GM19351 (cell line): ENCODE measurements around the gene CHRDL1.
"Not testable (repeated sequence)": the region's sequence is repeated elsewhere in the genome, so short reads cannot be mapped to it uniquely, and the experiment has no call there.

Experiments
- ATAC-seq: cut with Tn5 transposase; IDR thresholded peaks from one replicate; pipeline ENCODE4 v1.9.1; 2021; ENCODE audit warnings: mild to moderate bottlenecking, moderate library complexity; ENCODE audit not compliant: unreplicated experiment

CHRDL1 gene, protein sequence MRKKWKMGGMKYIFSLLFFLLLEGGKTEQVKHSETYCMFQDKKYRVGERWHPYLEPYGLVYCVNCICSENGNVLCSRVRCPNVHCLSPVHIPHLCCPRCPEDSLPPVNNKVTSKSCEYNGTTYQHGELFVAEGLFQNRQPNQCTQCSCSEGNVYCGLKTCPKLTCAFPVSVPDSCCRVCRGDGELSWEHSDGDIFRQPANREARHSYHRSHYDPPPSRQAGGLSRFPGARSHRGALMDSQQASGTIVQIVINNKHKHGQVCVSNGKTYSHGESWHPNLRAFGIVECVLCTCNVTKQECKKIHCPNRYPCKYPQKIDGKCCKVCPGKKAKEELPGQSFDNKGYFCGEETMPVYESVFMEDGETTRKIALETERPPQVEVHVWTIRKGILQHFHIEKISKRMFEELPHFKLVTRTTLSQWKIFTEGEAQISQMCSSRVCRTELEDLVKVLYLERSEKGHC

GRCh38 chrX:110795645-110796406 lies at the start of gene CHRDL1:
Gene CHRDL1 (minus strand): TSS chrX:110795817. CDS start chrX:110792181, 3,636 bp downstream.
- ATAC-seq = peak; percentile 48

DNA sequence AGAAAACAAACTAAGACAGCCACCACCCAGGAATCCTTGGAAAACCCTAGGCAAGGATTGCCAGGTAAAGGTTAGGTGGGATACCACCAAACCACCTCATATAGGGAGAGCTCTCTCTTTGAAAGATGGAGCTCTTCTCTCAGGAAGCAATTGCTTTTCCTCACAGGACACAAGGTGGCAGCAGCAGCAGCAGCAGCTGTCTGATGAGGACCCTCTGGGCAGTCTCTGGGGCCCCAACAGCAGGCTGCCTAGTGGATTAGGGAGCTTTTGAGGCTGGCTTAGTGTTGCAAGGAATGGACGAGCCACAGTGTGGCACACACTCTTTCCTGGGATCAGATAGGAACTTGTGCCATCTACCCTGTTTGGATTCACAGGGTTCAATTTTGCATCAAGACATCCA lies 41.4 kb upstream of the CHRDL1 start:
- ATAC-seq = no peak

DNA sequence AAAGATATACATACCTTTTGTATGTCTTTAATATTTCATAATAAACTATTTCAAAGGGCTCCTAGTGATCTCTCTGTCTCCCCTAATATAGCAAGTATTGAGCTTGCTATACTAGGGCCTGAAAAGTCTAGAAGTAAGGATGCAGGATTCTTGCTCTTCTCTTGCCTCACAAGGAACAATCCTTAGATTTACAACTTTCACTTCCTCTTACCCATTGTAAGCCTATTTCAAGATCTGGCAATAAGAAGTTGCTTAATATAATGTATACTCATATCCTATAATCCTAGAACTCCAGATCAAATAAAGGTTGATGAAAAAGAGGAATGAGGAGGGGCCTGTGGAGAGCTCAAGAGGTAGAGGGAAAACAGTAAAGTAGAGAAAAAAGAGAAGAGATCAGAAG lies 40.8 kb upstream of the CHRDL1 start:
- no peak for ATAC-seq

GRCh38 chrX:110836001-110836400 lies 40.4 kb upstream of the CHRDL1 start:
- ATAC-seq = no peak

DNA sequence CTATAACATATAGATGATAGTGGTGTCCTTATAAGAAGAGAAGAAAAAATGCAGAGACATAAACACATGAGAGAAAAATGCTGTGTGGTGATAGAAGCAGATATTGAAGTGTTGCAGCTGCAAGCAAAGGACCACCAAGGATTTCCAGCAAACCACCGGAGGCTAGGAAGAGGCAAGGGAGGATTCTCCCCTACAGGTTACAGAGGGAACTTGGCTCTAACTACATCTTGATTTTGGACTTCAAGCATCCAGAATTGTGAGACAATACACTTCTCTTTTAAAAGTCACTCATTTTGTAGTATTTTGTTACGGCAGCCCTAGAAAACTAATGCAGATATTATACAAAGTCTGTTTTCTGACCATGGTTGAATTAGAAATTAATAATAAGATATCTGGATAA lies 30.4 kb upstream of the CHRDL1 start:
- no peak for ATAC-seq

GRCh38 chrX:110816543-110816942 lies 20.9 kb upstream of the CHRDL1 start:
- not testable (repeated sequence) for ATAC-seq

- no peak for ATAC-seq
Measured at GRCh38 chrX:110806145-110806544, 10.5 kb upstream of the CHRDL1 start.

DNA sequence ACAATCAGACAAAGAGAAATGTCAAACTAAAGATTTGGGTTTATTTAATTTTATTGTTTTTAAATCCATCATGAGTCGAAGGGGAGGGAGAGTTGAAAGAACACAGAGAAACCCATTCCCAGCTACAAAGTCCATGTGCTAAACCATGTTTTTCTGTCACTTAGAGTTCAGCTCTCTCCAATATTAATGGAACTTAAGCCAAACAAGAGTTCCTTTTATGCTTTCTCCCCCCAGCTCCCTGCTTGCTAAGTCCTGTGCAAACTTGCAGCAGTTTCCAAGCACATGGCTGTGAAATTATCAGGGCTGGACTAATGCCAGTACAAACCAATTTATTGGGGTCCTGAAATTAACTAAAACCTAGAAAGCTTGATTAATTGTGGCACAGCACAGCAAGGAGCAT lies 9.7 kb upstream of the CHRDL1 start:
- ATAC-seq = no peak

DNA sequence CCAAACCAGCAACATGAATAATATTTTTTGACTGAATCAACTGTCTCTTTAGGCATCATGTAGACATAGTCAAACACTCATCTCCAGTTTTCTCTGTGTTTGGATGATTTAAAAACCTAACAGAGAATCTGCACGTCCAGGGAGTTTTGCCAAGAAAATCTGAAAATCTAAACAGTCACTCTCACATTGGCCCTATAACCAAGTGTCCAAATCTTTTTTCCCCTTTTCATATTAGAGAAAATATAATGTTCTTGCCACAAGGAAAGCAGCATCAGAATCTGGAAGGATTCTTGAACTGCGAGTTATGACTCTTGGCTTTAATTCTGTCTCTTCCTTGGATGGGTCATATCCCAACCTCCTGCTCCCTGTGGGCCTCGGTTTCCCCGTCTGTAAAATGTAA lies 8.8 kb upstream of the CHRDL1 start:
- ATAC-seq = no peak

DNA sequence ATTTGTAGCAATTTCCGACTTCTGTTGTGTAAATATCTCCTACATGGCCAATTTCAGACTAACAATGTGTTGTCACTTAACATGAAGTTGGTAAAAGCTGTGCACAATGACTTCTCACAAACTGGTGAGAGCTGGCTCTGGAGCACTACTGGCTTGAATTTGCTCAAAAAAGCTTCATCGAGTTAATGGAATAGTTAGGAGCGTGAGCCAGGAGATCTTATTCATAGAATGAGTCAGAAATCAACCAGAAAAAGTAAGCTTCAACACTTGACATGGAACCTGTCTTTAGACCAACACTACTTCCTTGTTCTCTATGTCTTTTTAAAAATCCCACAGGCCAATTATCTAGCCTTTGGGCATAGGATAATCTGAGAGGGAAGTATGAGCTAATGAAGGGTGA lies 7.9 kb upstream of the CHRDL1 start:
- no peak for ATAC-seq

DNA sequence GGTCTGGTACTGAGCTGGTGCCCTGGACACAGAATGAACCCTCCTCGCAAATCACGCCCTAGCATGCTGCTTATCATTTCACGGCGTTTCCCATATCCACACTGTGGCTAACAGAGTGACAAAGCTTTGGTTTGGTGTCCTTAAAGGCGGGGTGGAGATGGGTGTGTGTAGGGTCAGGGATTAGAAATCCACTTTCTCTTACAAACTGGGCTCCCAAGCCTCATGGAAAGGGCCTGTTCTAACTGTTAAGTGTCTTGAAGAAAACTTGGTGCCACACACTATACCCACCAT lies 735 bp upstream of the CHRDL1 start:
- no peak for ATAC-seq

- ATAC-seq = no peak
Measured at GRCh38 chrX:110794601-110795000, 1.0 kb downstream of the CHRDL1 start.

- ATAC-seq = no peak
Measured at GRCh38 chrX:110791071-110791470, 4.5 kb downstream of the CHRDL1 start.

GRCh38 chrX:110786486-110786885 lies 9.1 kb downstream of the CHRDL1 start:
- no peak for ATAC-seq

DNA sequence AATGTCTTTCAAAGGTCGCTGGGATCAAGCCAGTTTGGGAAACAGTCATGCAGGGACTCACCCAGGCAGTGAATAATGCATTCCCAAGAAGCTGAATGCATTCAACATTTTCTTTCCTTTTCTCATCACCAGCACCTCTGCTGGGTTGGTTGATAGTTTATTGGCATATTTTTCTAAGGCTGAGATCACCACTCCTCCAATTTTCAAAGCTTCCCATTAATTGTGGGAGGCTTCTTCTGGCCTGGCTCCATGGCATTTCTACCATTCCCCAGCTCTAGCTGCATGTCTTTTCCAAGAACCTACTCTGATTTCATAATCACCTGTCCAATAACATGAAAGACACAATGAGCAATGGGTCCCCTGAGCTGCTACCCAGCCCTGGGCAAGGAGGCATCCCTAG lies 35.8 kb downstream of the CHRDL1 start:
- ATAC-seq = no peak

- ATAC-seq = no peak
Measured at GRCh38 chrX:110758781-110759422, 36.7 kb downstream of the CHRDL1 start.

GRCh38 chrX:110755611-110756010 lies 40.0 kb downstream of the CHRDL1 start:
- no peak for ATAC-seq

DNA sequence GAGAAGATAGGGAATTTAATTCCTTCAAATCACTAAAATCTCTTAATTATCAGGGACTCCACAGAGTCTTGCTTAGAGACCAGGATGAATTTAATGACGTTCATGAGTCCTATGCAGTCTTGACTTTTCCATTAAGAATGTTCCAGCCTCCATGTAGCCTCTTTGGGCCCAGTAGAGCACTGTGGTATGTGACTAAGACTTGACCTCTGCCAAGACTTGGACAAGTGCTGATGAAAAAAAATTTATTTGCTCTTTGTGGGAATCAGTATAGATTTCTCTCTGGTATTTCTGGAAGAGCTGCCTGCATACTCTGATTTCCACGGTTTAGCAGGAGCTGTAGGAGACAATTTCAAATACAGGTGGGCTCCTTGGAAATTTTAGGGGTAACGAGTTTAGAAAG lies 40.6 kb downstream of the CHRDL1 start:
- ATAC-seq = no peak

GRCh38 chrX:110750526-110751189 lies 45.0 kb downstream of the CHRDL1 start:
- no peak for ATAC-seq

DNA sequence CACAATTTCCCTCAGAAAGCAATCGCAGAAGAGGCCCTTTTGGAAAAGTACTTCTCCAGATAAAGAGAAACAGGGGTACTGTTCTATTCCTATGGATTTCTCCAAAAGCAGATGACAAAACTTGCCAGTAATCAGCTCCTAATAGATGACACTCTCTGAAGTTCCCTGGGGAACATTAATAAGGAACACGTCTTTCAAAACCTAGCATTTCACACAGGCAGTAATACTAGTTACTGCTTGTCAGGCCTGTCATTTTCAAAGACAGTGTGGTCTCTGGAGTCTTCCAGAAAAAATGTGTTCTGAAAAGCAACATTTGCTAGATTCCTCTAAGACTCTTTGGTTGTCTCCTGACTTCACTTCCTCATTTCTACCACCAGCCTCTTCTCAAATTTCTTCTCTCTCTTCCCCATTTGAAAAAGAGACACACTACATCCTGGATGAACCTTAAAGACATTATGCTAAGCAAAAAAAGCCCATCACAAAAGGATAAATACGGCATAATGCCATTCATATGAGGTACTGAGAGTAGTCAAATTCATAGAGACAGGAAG lies 47.3 kb downstream of the CHRDL1 start:
- ATAC-seq = no peak

DNA sequence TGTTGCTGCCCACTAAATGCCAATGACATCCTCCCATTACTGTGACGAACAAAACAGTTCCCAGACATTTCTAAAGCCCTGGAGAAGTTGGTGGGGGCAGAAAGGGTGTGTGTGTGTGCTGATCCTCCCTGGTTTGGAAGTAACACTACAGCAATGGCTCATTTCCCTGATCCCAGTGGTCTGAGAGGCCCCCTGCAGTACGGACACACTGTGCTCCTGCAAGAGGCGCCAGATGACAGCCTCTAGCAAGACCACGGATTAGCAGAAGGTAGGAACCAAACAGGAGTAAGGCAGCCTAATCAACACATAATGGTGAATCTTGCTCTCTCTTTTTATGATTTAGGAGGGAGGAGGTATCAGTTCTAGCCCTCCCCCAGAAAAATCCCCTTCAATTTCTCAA lies 49.6 kb downstream of the CHRDL1 start:
- ATAC-seq = no peak
